HCT116 (cell line): ENCODE data around the gene DLG5. TPM values are rescaled to one million over a fixed set of nuclear protein-coding genes. Genes with fewer than 3 reads are reported as not detected.

Experiments
- ATAC-seq: fragments of 200-7000 bp; cut with Tn5 transposase; 2 replicates; pipeline ENCODE4 v1.9.1; 2020; ENCODE audit warnings: mild to moderate bottlenecking, moderate library complexity
- BruUV-seq: library from RNA; stranded (reverse); fragments of 400-500 nt; replicated peaks from 2 replicates; lab custom pipeline; 2021; lab: Mats Ljungman, UMichigan
- CTCF ChIA-PET: fragments of 300-600 bp; sonication (Branson Sonifier 250); formaldehyde crosslinking; loops from one replicate; lab custom pipeline; 2021; ENCODE audit warnings: antibody characterized with exemption; lab: Charles Lee
- POLR2A ChIA-PET: fragments of 300-600, 350-600 bp; sonication (Branson Sonifier 250); formaldehyde crosslinking; loops from one replicate; lab custom pipeline; 2021; ENCODE audit warnings: antibody characterized with exemption; lab: Charles Lee
- RAD21 ChIA-PET, 2 experiments: fragments of 300-600 bp; sonication (Branson Sonifier 250); formaldehyde crosslinking; loops; one replicate each; lab custom pipeline; 2023; ENCODE audit warnings: low total read pairs in 2 of 2; ENCODE audit not compliant: uncharacterized antibody in 2 of 2, unreplicated experiment in 2 of 2, low non-redundant PET in 1 of 2; lab: Charles Lee
- DNase-seq: peaks from one replicate; pipeline ENCODE4 v3.0.0-alpha.2; 2010; ENCODE audit warnings: low read depth, low spot score
- H2AFZ ChIP-seq: fragments of 200-600 bp; shearing (Covaris generic), sonication (generic); 2 replicates; pipeline ENCODE4 v1.6.1; 2017; ENCODE audit warnings: low read depth, mixed run types, mixed read lengths, antibody characterized with exemption, low read length; ENCODE audit not compliant: poor library complexity, severe bottlenecking
- H3K27ac ChIP-seq: 2 replicates; pipeline ENCODE4 v1.5.1; 2012; ENCODE audit warnings: low read depth, low read length
- H3K27me3 ChIP-seq: fragments of 200-600 bp; sonication (generic); 2 replicates; pipeline ENCODE4 v1.6.1; 2016; ENCODE audit warnings: mixed run types, low read length, mixed read lengths; ENCODE audit not compliant: insufficient read depth
- H3K36me3 ChIP-seq, 2 experiments: fragments of 200-500 bp in 1 of 2; fragments of 200-600 bp in 1 of 2; sonication (Bioruptor generic) in 1 of 2; sonication (generic) in 1 of 2; 2 replicates each; pipeline versions ENCODE4 v1.5.1 to v1.6.1; 2014 to 2016; ENCODE audit warnings: low read length in 2 of 2, inconsistent platforms in 1 of 2, mixed read lengths in 1 of 2, mixed run types in 1 of 2; ENCODE audit not compliant: insufficient read depth in 2 of 2, control insufficient read depth in 1 of 2
- H3K4me1 ChIP-seq, 2 experiments: fragments of 200-600 bp in 1 of 2; sonication (generic) in 1 of 2; 2 replicates each; pipeline versions ENCODE4 v1.5.1 to v1.6.1; 2012 to 2017; ENCODE audit warnings: low read length in 2 of 2, inconsistent platforms in 1 of 2, mild to moderate bottlenecking in 1 of 2, mixed read lengths in 1 of 2, mixed run types in 1 of 2, moderate library complexity in 1 of 2; ENCODE audit not compliant: insufficient read depth in 2 of 2, control insufficient read depth in 1 of 2
- H3K4me2 ChIP-seq: fragments of 200-600 bp; sonication (generic); 2 replicates; pipeline ENCODE4 v1.6.1; 2017; ENCODE audit warnings: mixed run types, low read length, mixed read lengths
- H3K4me3 ChIP-seq, 2 experiments: fragments of 200-600 bp in 1 of 2; sonication (generic) in 1 of 2; replicated peaks in 1 of 2; 2 replicates each; pipeline ENCODE4 v1.5.1; 2011 to 2016; ENCODE audit warnings: low read length in 2 of 2, control low read depth in 1 of 2, low read depth in 1 of 2, mild to moderate bottlenecking in 1 of 2, mixed read lengths in 1 of 2, mixed run types in 1 of 2
- H3K79me2 ChIP-seq: fragments of 200-600 bp; sonication (generic); 2 replicates; pipeline ENCODE4 v1.6.1; 2017; ENCODE audit warnings: mild to moderate bottlenecking, mixed run types, low read length, moderate library complexity, mixed read lengths; ENCODE audit not compliant: insufficient read depth
- H3K9ac ChIP-seq: fragments of 200-600 bp; sonication (generic); 2 replicates; pipeline ENCODE4 v1.6.1; 2016; ENCODE audit warnings: low read length, mixed read lengths
- H3K9me2 ChIP-seq: fragments of 200-600 bp; sonication (generic), shearing (Covaris generic); 2 replicates; pipeline ENCODE4 v1.6.1; 2017; ENCODE audit warnings: mixed run types, mild to moderate bottlenecking, moderate library complexity; ENCODE audit not compliant: insufficient read depth
- H3K9me3 ChIP-seq, 2 experiments: fragments of 200-500 bp in 1 of 2; fragments of 200-600 bp in 1 of 2; sonication (Bioruptor generic) in 1 of 2; sonication (generic) in 1 of 2; 2 replicates each; pipeline ENCODE4 v1.6.1; 2014 to 2017; ENCODE audit warnings: low read length in 2 of 2, mixed read lengths in 2 of 2, inconsistent platforms in 1 of 2, low read depth in 1 of 2, mild to moderate bottlenecking in 1 of 2, mixed run types in 1 of 2, moderate library complexity in 1 of 2; ENCODE audit not compliant: control insufficient read depth in 1 of 2, insufficient read depth in 1 of 2
- H4K20me1 ChIP-seq: fragments of 200-600 bp; sonication (generic), shearing (Covaris generic); 2 replicates; pipeline ENCODE4 v1.6.1; 2017; ENCODE audit warnings: mixed run types, mild to moderate bottlenecking, moderate library complexity; ENCODE audit not compliant: insufficient read depth
- CBX3 ChIP-seq: IDR thresholded peaks from 2 replicates; pipeline ENCODE4 v1.6.1; 2012; ENCODE audit warnings: low read depth
- CEBPB ChIP-seq: IDR thresholded peaks from 2 replicates; pipeline ENCODE4 v1.6.1; 2012; ENCODE audit warnings: low read depth
- ELF1 ChIP-seq: IDR thresholded peaks from 2 replicates; pipeline ENCODE4 v1.6.1; 2012; ENCODE audit warnings: low read depth, borderline replicate concordance
- EZH2 ChIP-seq: fragments of 200-600 bp; sonication (generic); IDR thresholded peaks from 2 replicates; pipeline ENCODE4 v1.6.1; 2017; ENCODE audit warnings: antibody characterized with exemption, mixed run types
- EZH2phosphoT487 ChIP-seq: fragments of 200-600 bp; IDR thresholded peaks from 2 replicates; pipeline ENCODE4 v1.6.1; 2018; ENCODE audit warnings: antibody characterized with exemption, borderline replicate concordance
- FOSL1 ChIP-seq: IDR thresholded peaks from 2 replicates; pipeline ENCODE4 v1.6.1; 2012; ENCODE audit warnings: low read depth
- JUND ChIP-seq: IDR thresholded peaks from 2 replicates; pipeline ENCODE4 v1.6.1; 2012
- MAX ChIP-seq: IDR thresholded peaks from 2 replicates; pipeline ENCODE4 v1.6.1; 2012
- POLR2A ChIP-seq: IDR thresholded peaks from 2 replicates; pipeline ENCODE4 v1.7.0; 2011; ENCODE audit warnings: borderline replicate concordance; ENCODE audit not compliant: insufficient read depth, insufficient read length; ENCODE audit errors: extremely low read depth
- POLR2AphosphoS5 ChIP-seq: IDR thresholded peaks from 2 replicates; pipeline ENCODE4 v1.6.1; 2011; ENCODE audit warnings: mild to moderate bottlenecking, low read depth, low read length, moderate library complexity
- RAD21 ChIP-seq: IDR thresholded peaks from 2 replicates; pipeline ENCODE4 v1.6.1; 2012; ENCODE audit warnings: low read depth, mild to moderate bottlenecking
- SIN3A ChIP-seq: IDR thresholded peaks from 2 replicates; pipeline ENCODE4 v1.6.1; 2012; ENCODE audit warnings: low read depth
- SRF ChIP-seq: IDR thresholded peaks from 2 replicates; pipeline ENCODE4 v1.6.1; 2012; ENCODE audit warnings: low read depth
- TCF7L2 ChIP-seq: IDR thresholded peaks from 2 replicates; pipeline ENCODE4 v1.7.0; 2011; ENCODE audit warnings: borderline replicate concordance, inconsistent platforms; ENCODE audit not compliant: insufficient read depth, insufficient read length; ENCODE audit errors: extremely low read depth
- YY1 ChIP-seq: IDR thresholded peaks from 2 replicates; pipeline ENCODE4 v1.6.1; 2011; ENCODE audit warnings: low read length, low read depth, moderate library complexity, mild to moderate bottlenecking; ENCODE audit not compliant: insufficient replicate concordance; ENCODE audit errors: extremely low read depth
- ZNF274 ChIP-seq: fragments of 200-500 bp; sonication (Bioruptor generic); IDR thresholded peaks from 2 replicates; pipeline ENCODE4 v1.6.1; 2014; ENCODE audit warnings: mild to moderate bottlenecking, low read depth, low read length, inconsistent platforms
- intact Hi-C: fragments of 100-400 bp; cut with micrococcal nuclease; formaldehyde crosslinking; loops from 2 replicates; pipeline ENCODE4 v1.10.0; 2022
- total RNA-seq: library from RNA; stranded (reverse); gene quantifications from one replicate; pipeline ENCODE4 v1.2.1, GENCODE V29; 2021; ENCODE audit not compliant: unreplicated experiment
- TF ChIP-seq, protein P1 (sequence below): IDR thresholded peaks from 2 replicates; pipeline ENCODE4 v1.6.1; 2012

The DLG5 gene
- total RNA-seq, 1 experiment from 2014 or later = 44.8 TPM

DNA sequence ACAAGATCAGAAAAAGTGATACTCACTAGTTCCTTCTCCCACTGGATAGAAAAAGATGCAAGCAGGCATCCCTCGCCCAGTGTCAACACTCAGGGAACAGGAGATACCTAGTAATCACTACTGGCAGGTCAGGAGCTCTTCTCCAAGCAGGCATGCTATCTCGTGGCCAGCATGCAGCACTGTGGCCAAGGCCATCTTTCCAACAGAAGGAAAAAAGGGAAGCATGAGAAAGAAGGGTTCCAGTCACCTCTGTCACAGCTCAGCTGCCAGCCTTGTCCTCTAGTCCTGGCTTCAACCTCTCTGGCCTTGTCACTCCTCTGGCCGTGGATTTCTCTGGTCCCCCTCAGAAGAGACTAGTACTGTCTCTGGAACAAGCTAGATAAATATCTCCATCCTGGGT lies 45.3 kb downstream of the DLG5 start:
- POLR2A ChIA-PET = interaction anchor here (0.8 to 1.3 kb wide), 2 partner anchors 8 to 9 kb away, joined by 3 to 5 read pairs; no protein-coding TSS in a partner anchor
- peak overlapping the region; percentile 44 for H3K4me2 ChIP-seq
- BruUV-seq = no TSS peak

DNA sequence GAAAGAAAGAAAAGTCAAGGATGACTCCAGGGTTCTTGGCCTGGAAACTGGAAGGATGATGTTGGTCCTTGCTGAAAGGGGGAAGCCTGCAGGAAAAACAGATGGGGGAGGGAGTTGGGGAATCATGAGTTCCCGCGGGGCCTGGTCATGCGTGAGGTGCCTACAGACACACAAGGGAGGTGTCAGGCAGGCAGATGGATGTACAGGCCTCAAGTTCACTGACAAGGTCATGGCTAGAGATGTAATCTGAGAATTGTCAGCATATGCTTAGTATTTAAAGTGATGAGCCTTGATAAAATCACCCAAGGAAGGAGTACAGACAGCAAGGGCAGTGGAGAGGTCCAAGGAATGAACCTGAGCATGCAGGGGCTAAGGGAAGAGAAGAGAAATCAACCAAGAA lies 46.8 kb downstream of the DLG5 start:
- BruUV-seq = no TSS peak

More for the DNA sequence above, 45.3 kb downstream of the DLG5 start:
- H3K27ac ChIP-seq = no peak overlapping the region
- H2AFZ ChIP-seq = no peak overlapping the region
- TF ChIP-seq EZH2 (no peak), RAD21 (no peak), TCF7L2 (no peak), SRF (no peak), SIN3A (no peak), CEBPB (no peak), ELF1 (no peak), FOSL1 (no peak), CBX3 (no peak), POLR2AphosphoS5 (no peak), ZNF274 (no peak), YY1 (no peak), EZH2phosphoT487 (no peak), POLR2A (no peak)
- TF ChIP-seq, protein P1, sequence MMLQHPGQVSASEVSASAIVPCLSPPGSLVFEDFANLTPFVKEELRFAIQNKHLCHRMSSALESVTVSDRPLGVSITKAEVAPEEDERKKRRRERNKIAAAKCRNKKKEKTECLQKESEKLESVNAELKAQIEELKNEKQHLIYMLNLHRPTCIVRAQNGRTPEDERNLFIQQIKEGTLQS = no peak
- TF ChIP-seq, all 23 proteins: peak for 0
- DNase-seq = no peak
- ChIA-PET CTCF (interaction anchor here (1.8 kb wide), 1 partner anchor 9 kb away, joined by 9 read pairs; no protein-coding TSS in a partner anchor), RAD21 (no interaction called here)
- Histone ChIP-seq H3K36me3 (no peaks in the 10 kb centered on the region), H3K79me2 (peaks cover 52% of the 10 kb centered on the region; the same call in 1 of the 2 replicates), H3K4me1 (peaks cover 10 to 31% of the 10 kb centered on the region in 2 experiments), H3K9ac (no peak overlapping the region), H3K4me3 (no peak overlapping the region), H4K20me1 (no peaks in the 10 kb centered on the region), H3K9me2 (no peaks in the 10 kb centered on the region), H3K27me3 (no peaks in the 10 kb centered on the region), H3K9me3 (no peaks in the 10 kb centered on the region)
- intact Hi-C loops = no loop called here
- ATAC-seq = no peak

More for the DNA sequence above, 46.8 kb downstream of the DLG5 start:
- CTCF ChIA-PET = interaction anchor here (1.8 to 2.2 kb wide), 1 partner anchor 10 kb away, joined by 8 to 9 read pairs; no protein-coding TSS in a partner anchor
- H3K27ac ChIP-seq = no peak overlapping the region
- intact Hi-C loops = no loop called here
- no peak overlapping the region for H2AFZ ChIP-seq
- no peaks in the 10 kb centered on the region for H3K9me2 ChIP-seq
- no peaks in the 10 kb centered on the region for H3K36me3 ChIP-seq
- no peaks in the 10 kb centered on the region for H4K20me1 ChIP-seq
- H3K4me1 ChIP-seq = peaks cover 15 to 45% of the 10 kb centered on the region in 2 experiments
- TF ChIP-seq EZH2phosphoT487 = no peak
- TF ChIP-seq SIN3A = no peak
- TF ChIP-seq ZNF274 = no peak
- TF ChIP-seq SRF = no peak
- no peak for TF ChIP-seq CBX3
- no peak for TF ChIP-seq JUND
- TF ChIP-seq MAX = no peak
- TF ChIP-seq, protein P1 = no peak
- TF ChIP-seq EZH2 = no peak
- H3K9me3 ChIP-seq = no peaks in the 10 kb centered on the region
- POLR2A ChIA-PET = no interaction called here
- H3K27me3 ChIP-seq = no peaks in the 10 kb centered on the region
- H3K4me3 ChIP-seq = no peak overlapping the region
- ATAC-seq (no peak), DNase-seq (no peak)
- no peak overlapping the region for H3K4me2 ChIP-seq
- H3K79me2 ChIP-seq = peaks cover 51% of the 10 kb centered on the region
- RAD21 ChIA-PET = no interaction called here
- H3K9ac ChIP-seq = no peak overlapping the region
